ENCODE results near the gene CXCL5. TPM values are rescaled to one million over a fixed set of nuclear protein-coding genes. Genes with fewer than 3 reads are reported as not detected.
A peak's percentile ranks its signal among the peaks of the same experiment; 100 is the strongest.
"Not testable (repeated sequence)": the region's sequence is repeated elsewhere in the genome, so short reads cannot be mapped to it uniquely, and the experiment has no call there.

Gene CXCL5
- total RNA-seq, 1 experiment from 2014 or later, result 3.2 TPM

DNA sequence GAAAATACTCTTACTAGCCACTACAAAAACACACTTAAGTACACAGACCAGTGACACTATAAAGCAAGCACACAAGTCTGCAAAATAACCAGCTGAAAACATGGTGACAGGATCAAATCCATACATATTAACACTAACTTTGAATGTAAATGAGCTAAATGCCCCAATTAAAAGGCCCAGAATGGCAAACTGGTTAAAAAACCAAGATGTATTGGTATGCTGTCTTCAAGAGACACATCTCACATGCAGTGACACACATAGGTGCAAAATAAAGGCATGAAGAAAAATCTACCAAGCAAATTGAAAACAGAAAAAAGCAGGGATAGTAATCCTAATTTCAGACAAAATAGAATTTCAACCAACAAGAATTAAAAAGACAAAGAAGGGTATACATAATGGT lies 27.5 kb downstream of the CXCL5 start:
- DNase-seq (ENCODE audit: low read depth), result no peak

GRCh38 chr4:73970011-73970410 lies 28.5 kb downstream of the CXCL5 start:
- no peak for DNase-seq (ENCODE audit: low read depth)

DNA sequence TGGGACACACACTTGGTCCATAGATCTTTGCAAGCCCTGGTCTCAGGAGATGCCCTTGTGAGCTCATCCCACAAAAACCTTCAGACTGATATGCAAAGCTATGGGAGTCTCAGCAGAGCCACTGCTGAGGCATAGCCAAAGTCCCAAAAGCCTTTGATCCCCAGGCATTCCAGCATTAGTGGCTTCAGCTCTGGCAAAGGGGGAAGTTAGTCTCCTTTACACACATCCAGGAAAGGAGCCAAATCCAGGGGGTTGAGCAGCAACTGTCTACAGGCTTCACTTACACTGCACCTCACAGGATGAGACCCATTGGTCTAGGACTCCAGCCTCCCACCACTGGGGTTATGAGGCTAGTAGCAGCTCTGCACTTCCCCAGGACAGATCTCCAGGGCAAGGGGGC lies 30.6 kb downstream of the CXCL5 start:
- DNase-seq (ENCODE audit: low read depth), result no peak

DNA sequence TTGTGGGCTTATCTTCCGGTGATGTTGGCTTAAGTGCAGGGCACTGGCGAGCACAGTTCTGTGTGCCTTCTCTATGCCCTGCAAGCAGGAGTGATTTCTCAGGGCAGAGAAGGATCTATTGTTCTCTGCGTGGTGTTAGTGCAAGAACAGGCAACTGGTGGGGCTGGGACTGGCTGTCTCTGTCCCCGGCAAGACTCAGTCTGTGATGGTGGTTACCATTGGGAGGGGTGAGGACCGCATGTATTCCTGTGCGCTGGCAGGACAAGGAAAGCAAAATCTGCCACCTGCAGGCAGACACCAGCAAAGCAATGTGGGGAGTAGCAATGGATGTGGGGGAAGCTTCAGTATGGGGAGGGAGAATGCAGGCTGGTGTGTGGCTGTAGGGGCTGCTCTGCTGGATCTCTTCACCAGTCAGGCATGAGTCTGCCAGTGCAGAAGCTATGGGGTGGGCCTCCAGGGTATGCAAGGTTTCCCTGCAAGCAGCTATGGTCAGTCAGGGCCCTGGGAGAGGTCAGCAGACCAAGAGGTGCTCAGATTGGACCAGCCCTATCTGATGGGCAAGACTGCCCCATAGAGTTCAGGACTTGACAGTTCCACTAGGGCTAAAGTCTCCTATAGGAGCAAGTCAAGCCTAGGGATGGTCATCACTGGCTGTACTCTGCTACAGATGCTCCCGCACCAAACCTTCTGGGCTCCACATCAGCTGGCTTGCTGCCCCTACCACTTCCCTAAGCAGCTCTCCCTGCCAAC lies 33.4 kb downstream of the CXCL5 start:
- DNase-seq (ENCODE audit: low read depth), result peak; percentile 65

DNA sequence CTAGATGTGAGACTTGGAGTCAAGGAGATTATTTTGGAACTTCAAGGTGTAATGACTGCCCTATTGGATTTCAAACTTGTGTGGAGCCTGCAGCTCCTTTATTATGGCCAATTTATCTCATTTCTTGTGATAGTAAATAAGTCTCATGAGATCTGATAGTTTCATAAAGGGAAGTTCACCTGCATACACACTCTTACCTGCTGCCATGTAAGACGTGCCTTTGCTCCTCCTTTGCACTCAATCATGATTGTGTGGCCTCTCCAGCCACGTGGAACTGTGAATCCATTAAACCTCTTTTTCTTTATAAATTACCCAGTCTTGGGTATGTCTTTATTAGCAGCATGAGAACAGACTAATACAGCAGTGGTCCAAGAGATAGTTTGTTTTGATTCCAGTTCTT lies 35.8 kb downstream of the CXCL5 start:
- DNase-seq (ENCODE audit: low read depth), result no peak

GRCh38 chr4:73959041-73959440 lies 39.4 kb downstream of the CXCL5 start:
- not testable (repeated sequence) for DNase-seq (ENCODE audit: low read depth)

DNA sequence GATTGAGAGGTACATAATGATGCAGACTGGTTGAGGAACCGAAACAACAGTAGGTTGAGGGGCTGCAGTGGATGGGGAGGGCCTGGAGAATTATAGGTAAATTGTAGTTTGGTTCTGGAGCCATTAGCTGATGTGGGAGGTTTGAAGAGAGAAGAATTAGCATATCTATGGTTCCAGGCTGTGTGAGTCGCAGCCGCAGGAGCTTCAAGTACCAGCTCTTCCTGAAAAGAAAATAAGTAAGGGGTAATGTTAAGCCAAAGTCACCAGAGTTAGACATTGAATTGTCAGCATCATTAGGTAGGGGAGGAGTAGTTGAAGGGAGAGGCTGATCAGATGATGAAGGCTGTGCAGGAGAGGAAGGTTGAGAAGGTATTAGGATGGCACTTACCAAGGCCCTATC lies 46.1 kb downstream of the CXCL5 start:
- no peak for DNase-seq (ENCODE audit: low read depth)

DNA sequence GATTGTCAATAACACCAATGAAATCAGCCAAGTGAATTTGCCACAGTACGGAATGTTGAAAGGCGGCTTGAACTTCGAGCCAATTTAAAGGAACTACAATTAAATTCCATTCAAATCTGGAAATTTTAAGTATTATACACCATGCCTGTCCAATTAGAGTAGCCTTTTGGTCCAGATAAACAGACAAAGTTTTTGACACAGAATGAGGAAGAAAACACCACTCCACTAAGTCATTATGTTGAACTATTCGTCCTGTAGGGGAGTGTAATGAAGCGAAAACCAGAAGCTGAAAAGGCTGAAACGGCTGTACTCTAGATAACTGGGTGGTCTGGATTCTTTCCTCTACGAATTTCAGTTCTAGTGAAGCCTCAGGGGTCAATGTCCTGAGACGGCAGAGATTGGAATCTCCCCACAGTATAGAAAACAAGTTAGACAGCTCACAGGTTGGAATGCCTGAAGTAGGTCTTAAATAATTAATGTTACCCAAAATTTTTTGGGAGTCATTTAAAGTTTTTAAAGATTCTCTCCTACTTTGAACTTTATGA lies 48.0 kb downstream of the CXCL5 start:
- DNase-seq (ENCODE audit: low read depth), result not testable (repeated sequence)

DNA sequence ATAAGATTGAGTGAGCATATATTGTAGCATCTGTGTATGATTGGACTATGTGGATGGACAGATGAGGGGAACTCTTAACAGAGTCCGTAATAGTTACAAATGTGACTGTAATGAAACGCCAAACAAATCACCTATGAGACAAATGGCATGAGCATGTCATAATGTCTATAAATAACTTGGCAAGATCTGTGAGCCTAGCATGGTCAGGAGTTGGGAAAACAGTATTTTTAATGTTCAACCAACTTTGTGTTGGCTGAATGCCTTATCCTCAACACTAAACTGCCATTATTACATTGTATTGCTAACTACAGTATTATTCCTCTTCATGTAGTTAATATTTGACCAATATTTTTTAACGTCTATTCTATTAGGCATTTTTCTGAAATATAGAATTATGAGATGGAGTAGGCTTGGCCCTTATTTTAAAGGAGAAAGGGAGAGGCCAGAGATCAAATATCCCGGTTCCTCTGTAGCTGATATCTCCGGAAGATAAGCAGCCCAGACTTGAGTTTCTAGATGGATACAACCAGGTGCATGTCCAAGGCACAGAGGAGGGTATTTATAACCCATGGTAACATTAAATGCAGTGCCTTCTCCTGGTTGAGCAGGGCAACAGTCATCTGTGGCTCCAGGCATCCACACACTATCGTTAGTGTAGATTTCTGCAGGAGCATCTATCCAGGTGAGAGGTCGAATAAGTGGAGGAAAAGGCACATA lies 49.3 kb downstream of the CXCL5 start:
- no peak for DNase-seq (ENCODE audit: low read depth)

GRCh38 chr4:73948291-73948690 lies 50.2 kb downstream of the CXCL5 start:
- no peak for DNase-seq (ENCODE audit: low read depth)

- no peak for DNase-seq (ENCODE audit: low read depth)
Observed at GRCh38 chr4:73947239-73947985, 51.1 kb downstream of the CXCL5 start.

GRCh38 chr4:73945674-73946449 lies 52.6 kb downstream of the CXCL5 start:
- DNase-seq (ENCODE audit: low read depth), result no peak

Other genes with a start within 250 kb of the CXCL5 start
- gene CXCL6, start 162.0 kb downstream of the CXCL5 start, total RNA-seq (2014; rRNA removed; shearing (Covaris generic)), result not detected in 2 replicates
- 0.72 TPM in 1 of 2 replicates, not detected in the other for gene PF4V1, start 145.4 kb downstream of the CXCL5 start, total RNA-seq (2014; rRNA removed; shearing (Covaris generic))
- gene CXCL1, start 129.3 kb downstream of the CXCL5 start, total RNA-seq (2014; rRNA removed; shearing (Covaris generic)), result 21.0 and 24.3 TPM in 2 replicates
- not detected in 2 replicates for gene PF4, start 16.6 kb downstream of the CXCL5 start, total RNA-seq (2014; rRNA removed; shearing (Covaris generic))
- not detected in 2 replicates for gene PPBP, start 10.5 kb downstream of the CXCL5 start, total RNA-seq (2014; rRNA removed; shearing (Covaris generic))
- gene CXCL3, start 40.0 kb upstream of the CXCL5 start, total RNA-seq (2014; rRNA removed; shearing (Covaris generic)), result 1.1 and 1.8 TPM in 2 replicates
- 0.72 and 0.88 TPM in 2 replicates for gene CXCL2, start 100.5 kb upstream of the CXCL5 start, total RNA-seq (2014; rRNA removed; shearing (Covaris generic))
- gene MTHFD2L, start 159.4 kb upstream of the CXCL5 start, total RNA-seq (2014; rRNA removed; shearing (Covaris generic)), result 11.9 and 12.1 TPM in 2 replicates

Measured in RPMI7951 (cell line).